Subcutaneous abdominal adipose tissue (tissue), 5 donors: ENCODE measurements around the gene DGCR6.
"Not testable (repeated sequence)": the region's sequence is repeated elsewhere in the genome, so short reads cannot be mapped to it uniquely, and the experiment has no call there.

ENCODE experiments used
- H3K27ac ChIP-seq: one replicate; pipeline ENCODE4 v1.7.0; 2013; ENCODE audit warnings: low read depth, mild to moderate bottlenecking, inconsistent platforms, low read length, moderate library complexity
- H3K27me3 ChIP-seq, 5 donors: one replicate each; pipeline ENCODE4 v1.7.0; 2013; ENCODE audit warnings: low read length in 5 of 5, inconsistent platforms in 1 of 5; ENCODE audit not compliant: control insufficient read depth in 5 of 5, insufficient read depth in 4 of 5
- H3K36me3 ChIP-seq, 5 donors: one replicate each; pipeline ENCODE4 v1.7.0; 2013; ENCODE audit warnings: low read length in 5 of 5; ENCODE audit not compliant: control insufficient read depth in 5 of 5, insufficient read depth in 5 of 5
- H3K4me1 ChIP-seq, 5 donors: one replicate each; pipeline ENCODE4 v1.7.0; 2013; ENCODE audit warnings: low read length in 5 of 5, mild to moderate bottlenecking in 3 of 5, moderate library complexity in 1 of 5; ENCODE audit not compliant: control insufficient read depth in 5 of 5, insufficient read depth in 5 of 5
- H3K4me3 ChIP-seq, 5 donors: one replicate each; pipeline ENCODE4 v1.7.0; 2013; ENCODE audit warnings: low read length in 5 of 5, low read depth in 1 of 5
- H3K9ac ChIP-seq, 5 donors: one replicate each; pipeline ENCODE4 v1.7.0; 2013; ENCODE audit warnings: low read length in 5 of 5, mild to moderate bottlenecking in 4 of 5, moderate library complexity in 3 of 5
- H3K9me3 ChIP-seq, 5 donors: one replicate each; pipeline ENCODE4 v1.7.0; 2013; ENCODE audit warnings: low read length in 5 of 5; ENCODE audit not compliant: control insufficient read depth in 5 of 5
- donor health status: healthy.
- donor health status: healthy.
- donor health status: healthy.
- donor health status: healthy.
- donor health status: healthy.

DGCR6 gene

DNA sequence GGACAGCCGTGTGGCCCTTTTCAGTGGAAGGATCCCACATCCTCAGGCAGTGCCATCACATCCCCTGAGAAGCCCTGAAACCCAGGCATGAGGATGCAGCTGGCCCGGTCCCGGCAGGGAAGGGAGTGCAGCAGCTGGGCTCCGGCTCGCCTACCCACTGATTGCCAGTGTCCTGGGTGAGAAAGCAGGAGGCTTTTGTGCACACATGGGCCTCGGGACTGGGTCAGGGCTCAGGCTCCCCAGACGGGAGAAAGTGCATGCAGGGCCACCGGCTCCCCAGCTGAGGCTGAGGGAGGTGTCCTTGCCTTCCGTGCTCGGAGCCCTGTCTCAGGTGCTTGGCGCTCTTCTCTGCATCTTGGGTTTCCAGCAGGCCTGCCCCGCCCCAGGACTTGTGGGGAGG lies 53.6 kb downstream of the DGCR6 start:
- not testable (repeated sequence) for H3K4me3 ChIP-seq, H3K36me3 ChIP-seq, H3K9me3 ChIP-seq, H3K4me1 ChIP-seq, H3K27ac ChIP-seq, H3K9ac ChIP-seq, H3K27me3 ChIP-seq

DNA sequence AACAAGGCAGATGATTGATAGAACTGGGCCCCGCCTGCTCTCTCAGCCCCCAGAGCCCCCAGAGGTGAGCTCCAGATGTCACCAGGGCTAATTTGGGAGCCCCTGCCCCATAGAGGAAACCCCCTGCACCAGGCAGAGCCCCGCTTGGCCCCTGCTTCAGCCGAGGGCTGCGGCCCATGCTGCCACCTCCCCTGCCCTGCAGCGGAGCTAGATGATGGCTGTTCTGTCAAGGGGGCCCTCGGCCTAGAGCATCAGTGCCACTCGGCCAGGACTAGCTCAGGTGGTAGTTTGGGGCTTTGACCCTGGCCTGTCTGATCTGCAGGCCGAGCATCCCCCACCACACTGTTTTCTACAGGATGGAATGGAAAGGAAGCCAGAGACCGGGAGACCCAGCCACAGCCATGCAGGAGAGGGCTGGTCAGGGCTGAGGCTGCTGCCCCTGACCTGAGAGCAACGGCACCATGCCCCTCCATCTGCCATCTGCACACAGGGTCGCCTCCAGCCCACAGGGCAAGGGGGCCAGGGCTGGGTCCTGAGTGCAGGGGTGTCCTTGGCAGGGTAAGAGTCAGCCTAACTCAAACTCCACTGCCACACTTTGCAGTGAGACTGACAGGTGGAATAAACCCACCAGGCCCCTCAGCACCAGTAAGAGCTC lies 54.2 kb downstream of the DGCR6 start:
- not testable (repeated sequence) for H3K9ac ChIP-seq, H3K9me3 ChIP-seq, H3K4me3 ChIP-seq, H3K27ac ChIP-seq, H3K36me3 ChIP-seq, H3K4me1 ChIP-seq, H3K27me3 ChIP-seq

DNA sequence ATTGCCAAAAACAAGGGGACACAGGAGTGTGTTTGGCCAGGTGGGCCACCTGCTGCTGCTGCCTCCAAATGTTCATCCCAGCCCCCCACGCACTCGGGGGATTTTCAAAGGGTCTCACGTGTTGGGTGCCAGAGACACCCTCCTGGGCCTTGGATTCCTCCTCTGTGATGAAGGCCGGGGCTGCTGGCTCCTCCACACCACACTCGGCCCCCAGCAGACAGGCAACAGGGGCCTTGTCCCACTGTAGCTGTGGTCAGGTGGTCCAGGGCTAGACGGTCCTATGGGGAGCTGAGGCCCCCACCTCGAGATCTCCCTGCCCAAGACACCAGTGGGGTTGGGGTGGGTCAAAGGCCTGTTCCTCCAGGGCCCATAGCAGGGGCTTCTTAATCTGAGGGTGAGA lies 55.1 kb downstream of the DGCR6 start:
- not testable (repeated sequence) for H3K4me1 ChIP-seq, H3K27ac ChIP-seq, H3K4me3 ChIP-seq, H3K9ac ChIP-seq, H3K9me3 ChIP-seq, H3K36me3 ChIP-seq, H3K27me3 ChIP-seq
